Erythroblast (primary cell): ENCODE measurements around the gene LPAR2.

Experiments used
- GATA1 ChIP-seq: IDR thresholded peaks from 2 replicates; pipeline ENCODE4 v1.6.1; 2011; ENCODE audit warnings: low read depth, mild to moderate bottlenecking, control low read depth, low read length, moderate library complexity
- POLR2A ChIP-seq: IDR thresholded peaks from 2 replicates; pipeline ENCODE4 v1.6.1; 2011; ENCODE audit warnings: mild to moderate bottlenecking, low read length

- TF ChIP-seq POLR2A: no peak
- TF ChIP-seq GATA1: no peak
Measured at GRCh38 chr19:19649580-19649995, 21.6 kb upstream of the LPAR2 start.
